Omental fat pad (tissue), 4 donors: Measurements from ENCODE around the gene DSCAML1. TPM values are rescaled to one million over a fixed set of nuclear protein-coding genes. Genes with fewer than 3 reads are reported as not detected.

Experiments used
- ATAC-seq: fragments of 150-250 bp; one replicate; pipeline ENCODE4 v1.9.1; 2016; ENCODE audit warnings: mild to moderate bottlenecking, moderate library complexity; ENCODE audit not compliant: low FRiP score
- DNase-seq: peaks from one replicate; pipeline ENCODE4 v3.0.0-alpha.2; 2019; ENCODE audit warnings: low spot score
- total RNA-seq, 4 donors: library from RNA; depleted of rRNA; stranded (reverse); fragments of >200 nt; gene quantifications; one replicate each; pipeline ENCODE4 v1.1.0, GENCODE V29; 2016
- TF ChIP-seq, protein P1 (sequence below), 3 donors: fragments of 450-650 bp; IDR thresholded peaks; one replicate each; pipeline ENCODE4 v1.5.1; 2016 to 2017; ENCODE audit warnings: antibody characterized with exemption in 3 of 3, mild to moderate bottlenecking in 3 of 3, moderate library complexity in 2 of 3

Gene DSCAML1
- total RNA-seq, 4 donors from 2014 or later, result 0.95 to 10.9 (median 3.9) TPM

DNA sequence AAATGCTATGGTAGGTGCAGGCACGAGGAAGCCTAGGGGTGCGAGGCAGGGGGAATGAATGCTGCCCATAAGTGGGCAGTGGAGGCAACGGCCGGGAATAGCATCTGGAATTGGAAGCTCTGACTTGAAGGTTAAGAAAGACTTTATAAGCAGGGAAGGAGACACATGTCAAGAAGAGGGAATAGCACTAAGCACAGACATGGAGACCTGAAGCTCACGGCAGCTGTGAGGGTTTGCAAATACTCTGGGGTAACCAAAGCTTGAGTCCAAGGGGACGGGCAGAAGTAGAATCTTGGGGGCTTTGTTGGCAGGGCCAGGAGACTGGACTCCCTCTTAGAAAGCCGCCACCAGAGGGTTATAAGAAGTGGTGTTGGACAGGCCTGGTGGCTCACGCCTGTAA lies 356.8 kb downstream of the DSCAML1 start:
- no peak for DNase-seq
- TF ChIP-seq, protein P1, sequence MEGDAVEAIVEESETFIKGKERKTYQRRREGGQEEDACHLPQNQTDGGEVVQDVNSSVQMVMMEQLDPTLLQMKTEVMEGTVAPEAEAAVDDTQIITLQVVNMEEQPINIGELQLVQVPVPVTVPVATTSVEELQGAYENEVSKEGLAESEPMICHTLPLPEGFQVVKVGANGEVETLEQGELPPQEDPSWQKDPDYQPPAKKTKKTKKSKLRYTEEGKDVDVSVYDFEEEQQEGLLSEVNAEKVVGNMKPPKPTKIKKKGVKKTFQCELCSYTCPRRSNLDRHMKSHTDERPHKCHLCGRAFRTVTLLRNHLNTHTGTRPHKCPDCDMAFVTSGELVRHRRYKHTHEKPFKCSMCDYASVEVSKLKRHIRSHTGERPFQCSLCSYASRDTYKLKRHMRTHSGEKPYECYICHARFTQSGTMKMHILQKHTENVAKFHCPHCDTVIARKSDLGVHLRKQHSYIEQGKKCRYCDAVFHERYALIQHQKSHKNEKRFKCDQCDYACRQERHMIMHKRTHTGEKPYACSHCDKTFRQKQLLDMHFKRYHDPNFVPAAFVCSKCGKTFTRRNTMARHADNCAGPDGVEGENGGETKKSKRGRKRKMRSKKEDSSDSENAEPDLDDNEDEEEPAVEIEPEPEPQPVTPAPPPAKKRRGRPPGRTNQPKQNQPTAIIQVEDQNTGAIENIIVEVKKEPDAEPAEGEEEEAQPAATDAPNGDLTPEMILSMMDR (IDR thresholded peaks at IDR 0.05), result no peak
- ATAC-seq, result no peak

DNA sequence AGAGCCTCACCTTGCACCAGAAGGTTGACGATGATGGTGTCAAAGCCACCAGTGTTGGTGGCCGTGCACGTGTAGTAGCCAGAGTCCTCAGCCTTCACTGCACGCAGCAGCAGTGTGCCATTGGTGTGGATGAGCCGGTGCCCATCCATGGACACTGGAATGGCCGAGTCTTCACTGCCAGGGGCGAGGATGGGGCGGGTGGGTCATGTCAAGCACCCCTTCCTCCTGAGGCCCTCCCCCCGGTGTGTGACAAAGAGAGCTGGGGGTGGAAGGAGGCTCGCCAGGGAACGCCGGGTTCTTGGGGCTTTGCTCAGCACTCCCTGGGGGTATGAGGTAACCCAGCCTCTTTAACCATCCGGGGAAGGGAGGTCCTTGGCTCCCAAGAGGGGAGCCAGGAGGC lies 357.8 kb downstream of the DSCAML1 start:
- no peak for DNase-seq
- TF ChIP-seq, protein P1 (IDR thresholded peaks at IDR 0.05), result no peak
- ATAC-seq, result no peak

DNA sequence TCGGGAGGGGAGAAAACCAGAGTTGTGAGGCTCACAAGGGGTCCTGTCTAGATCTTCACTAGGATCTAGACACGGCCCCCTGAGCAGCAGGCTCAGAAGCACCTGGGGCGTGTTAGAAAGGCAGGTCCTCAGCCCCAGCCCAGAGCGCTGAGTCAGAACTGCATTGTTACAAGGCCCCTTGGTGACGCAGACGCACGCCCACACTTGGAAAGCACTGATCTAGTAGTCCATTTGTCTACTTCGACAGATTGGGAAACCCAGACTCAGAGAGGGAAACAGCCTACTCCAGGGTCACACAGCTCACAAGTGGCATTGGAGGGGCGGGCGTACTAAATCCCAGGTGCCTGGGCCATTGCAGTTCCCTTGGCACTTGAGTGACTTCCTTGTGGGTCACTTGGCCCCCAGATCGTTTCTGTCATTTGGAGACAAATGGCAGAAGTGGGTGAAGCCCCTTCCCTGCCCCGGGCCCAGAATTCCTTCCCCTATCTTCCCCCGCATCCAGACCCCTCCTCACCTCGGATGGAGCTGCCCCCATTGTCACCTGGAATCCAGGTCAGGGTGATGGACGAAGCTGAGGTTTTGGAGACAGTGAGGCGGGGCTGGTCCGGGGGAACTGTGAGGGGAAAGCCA lies 358.5 kb downstream of the DSCAML1 start:
- DNase-seq, result no peak
- no peak for ATAC-seq
- TF ChIP-seq, protein P1 (IDR thresholded peaks at IDR 0.05), result no peak

- DNase-seq (no peak), ATAC-seq (no peak)
- TF ChIP-seq, protein P1 (IDR thresholded peaks at IDR 0.05), result no peak
These were observed 359.3 kb downstream of the DSCAML1 start for GRCh38 chr11:117437791-117438130.

DNA sequence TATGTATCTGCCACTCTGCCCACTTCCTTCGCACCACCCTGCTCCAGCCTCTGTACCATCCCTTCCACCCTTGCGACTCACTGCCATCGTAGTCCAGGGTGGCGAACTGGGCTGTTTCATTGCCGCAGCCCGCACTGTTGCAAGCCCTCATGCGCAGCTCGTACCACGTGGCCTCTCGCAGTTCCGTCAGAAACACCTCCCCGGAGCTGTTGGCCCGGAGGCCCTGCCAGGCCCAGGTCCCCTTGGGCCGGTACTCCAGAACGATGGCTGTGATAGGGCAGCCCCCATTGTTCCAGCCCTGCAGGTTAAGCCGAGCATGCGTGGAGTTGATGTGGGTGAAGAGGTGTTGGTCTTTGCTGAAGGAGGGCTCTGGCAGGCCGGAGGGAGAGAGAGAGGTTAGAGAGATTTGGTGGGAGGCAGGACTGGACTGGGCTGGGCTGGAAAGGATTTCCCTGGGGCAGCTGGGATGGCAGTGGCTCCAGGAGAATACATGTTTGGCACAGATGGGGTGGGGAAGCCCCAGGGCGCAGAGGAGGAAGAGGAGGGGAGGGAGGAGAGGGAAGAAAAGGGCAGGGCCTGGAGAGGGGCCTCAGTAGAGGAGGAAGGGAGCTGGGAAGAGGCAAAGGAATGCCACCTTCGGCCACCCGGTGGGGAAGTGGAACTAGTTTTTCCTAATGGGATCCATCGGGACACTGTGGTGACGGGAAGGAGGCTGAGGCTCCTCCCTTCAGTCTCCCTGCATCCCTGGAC lies 359.8 kb downstream of the DSCAML1 start:
- ATAC-seq, result no peak
- no peak for DNase-seq
- TF ChIP-seq, protein P1 (IDR thresholded peaks at IDR 0.05), result no peak

DNA sequence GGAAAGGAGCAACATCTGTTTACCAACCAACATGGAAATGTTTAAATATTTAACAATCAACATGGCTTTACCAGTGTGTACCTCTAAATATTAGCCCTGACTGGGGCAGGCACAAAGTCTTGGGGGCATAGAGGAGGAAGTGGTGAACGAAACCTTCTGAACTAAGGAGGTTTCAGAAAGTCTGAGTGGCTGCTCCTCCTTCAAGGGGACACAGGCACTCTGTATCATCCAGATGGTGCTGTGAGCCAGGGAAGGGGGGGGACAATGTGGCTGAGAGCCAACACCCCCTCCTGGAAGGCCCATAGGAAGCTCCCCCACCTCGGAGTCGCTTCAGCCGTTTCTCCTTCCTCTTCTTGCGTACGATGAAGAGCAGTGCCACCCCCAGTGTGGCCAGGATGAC lies 361.7 kb downstream of the DSCAML1 start:
- ATAC-seq, result no peak
- TF ChIP-seq, protein P1 (IDR thresholded peaks at IDR 0.05), result no peak
- no peak for DNase-seq

DNA sequence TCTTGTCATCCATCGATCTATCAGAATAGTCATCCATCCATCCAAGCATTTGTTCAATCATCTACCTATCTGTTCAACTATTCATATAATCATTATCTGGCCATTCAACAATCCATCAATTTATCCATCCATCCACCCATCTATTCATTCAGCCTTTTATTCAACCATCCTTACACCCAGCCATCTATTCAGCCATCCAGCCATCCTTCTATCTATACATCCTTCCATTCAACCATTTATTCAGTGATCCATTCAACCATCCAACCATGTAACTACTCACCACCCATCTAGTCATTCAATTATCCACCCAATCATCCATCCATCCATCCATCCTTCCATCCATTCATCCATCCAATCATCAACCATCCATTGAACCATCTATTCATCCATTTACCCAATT lies 362.5 kb downstream of the DSCAML1 start:
- DNase-seq (no peak), ATAC-seq (no peak)
- TF ChIP-seq, protein P1 (IDR thresholded peaks at IDR 0.05), result no peak
